Fibroblast of mammary gland (primary cell): ENCODE data around the gene PBRM1.

Experiments
- DNase-seq: peaks from one replicate; pipeline ENCODE4 v3.0.0-alpha.2; 2010; ENCODE audit warnings: low read depth
- H3K4me3 ChIP-seq: 2 replicates; pipeline ENCODE4 v1.5.1; 2011; ENCODE audit warnings: low read depth, mild to moderate bottlenecking, low read length, moderate library complexity; ENCODE audit not compliant: control insufficient read depth
- CTCF ChIP-seq: conservative IDR thresholded peaks from 2 replicates; pipeline ENCODE4 v1.5.1; 2011; ENCODE audit warnings: low read depth, low read length, inconsistent platforms; ENCODE audit not compliant: control insufficient read depth, insufficient read depth

Gene PBRM1

GRCh38 chr3:52514576-52514975 is 171.1 kb downstream of the PBRM1 start:
- no peak for TF ChIP-seq CTCF
- H3K4me3 ChIP-seq: no peak overlapping the region
- DNase-seq: no peak

GRCh38 chr3:52513281-52513680 is 172.4 kb downstream of the PBRM1 start:
- H3K4me3 ChIP-seq: no peak overlapping the region
- no peak for TF ChIP-seq CTCF
- no peak for DNase-seq

- TF ChIP-seq CTCF: no peak
- no peak overlapping the region for H3K4me3 ChIP-seq
- DNase-seq: no peak
These were observed 173.0 kb downstream of the PBRM1 start for GRCh38 chr3:52512727-52513126.

GRCh38 chr3:52512105-52512504 is 173.6 kb downstream of the PBRM1 start:
- TF ChIP-seq CTCF: no peak
- no peak for DNase-seq
- no peak overlapping the region for H3K4me3 ChIP-seq

GRCh38 chr3:52511509-52511908 is 174.2 kb downstream of the PBRM1 start:
- no peak for DNase-seq
- TF ChIP-seq CTCF: no peak
- H3K4me3 ChIP-seq: no peak overlapping the region

- DNase-seq: no peak
- TF ChIP-seq CTCF: no peak
These were observed 175.9 kb downstream of the PBRM1 start for GRCh38 chr3:52509753-52510328.

GRCh38 chr3:52507359-52507758 is 178.4 kb downstream of the PBRM1 start:
- peak; percentile 69 for DNase-seq
- H3K4me3 ChIP-seq: no peak overlapping the region
- TF ChIP-seq CTCF: no peak

More at GRCh38 chr3:52509753-52510328, 175.9 kb downstream of the PBRM1 start:
- no peak overlapping the region for H3K4me3 ChIP-seq
